ENCODE results near the gene CCN6.

Gene CCN6

GRCh38 chr6:112054555-112055190 is 769 bp downstream of the CCN6 start:
- H3K27me3 ChIP-seq (replicated peaks; ENCODE audit: control insufficient read depth, insufficient read depth, low read length): 0 out of 2 replicates have a peak, but pooled peaks cover 1% of the 10 kb centered on the region
- no peak for TF ChIP-seq CTCF (IDR thresholded peaks at IDR 0.05; ENCODE audit: insufficient read depth, low read length, poor library complexity, severe bottlenecking)
- DNase-seq (ENCODE audit: extremely low read depth, insufficient read length): no peak
- no peaks in the 10 kb centered on the region; the same call in 1 of the 2 replicates for H3K36me3 ChIP-seq (ENCODE audit: control insufficient read depth, insufficient read depth, low read length)
- H3K4me3 ChIP-seq (replicated peaks; ENCODE audit: low read depth, low read length): no peak overlapping the region

- Histone ChIP-seq H3K36me3 (ENCODE audit: control insufficient read depth, insufficient read depth, low read length) (no peaks in the 10 kb centered on the region), H3K27me3 (replicated peaks; ENCODE audit: control insufficient read depth, insufficient read depth, low read length) (no peaks in the 10 kb centered on the region), H3K4me3 (replicated peaks; ENCODE audit: low read depth, low read length) (no peak overlapping the region)
- no peak for DNase-seq (ENCODE audit: extremely low read depth, insufficient read length)
- no peak for TF ChIP-seq CTCF (IDR thresholded peaks at IDR 0.05; ENCODE audit: insufficient read depth, low read length, poor library complexity, severe bottlenecking)
These were observed 4.5 kb downstream of the CCN6 start for GRCh38 chr6:112058243-112059032.

- no peak for TF ChIP-seq CTCF (IDR thresholded peaks at IDR 0.05; ENCODE audit: insufficient read depth, low read length, poor library complexity, severe bottlenecking)
- DNase-seq (ENCODE audit: extremely low read depth, insufficient read length): no peak
These were observed 7.7 kb downstream of the CCN6 start for GRCh38 chr6:112061605-112062004.

GRCh38 chr6:112062966-112063365 is 9.1 kb downstream of the CCN6 start:
- no peak for DNase-seq (ENCODE audit: extremely low read depth, insufficient read length)
- H3K36me3 ChIP-seq (ENCODE audit: control insufficient read depth, insufficient read depth, low read length): no peaks in the 10 kb centered on the region
- H3K27me3 ChIP-seq (replicated peaks; ENCODE audit: control insufficient read depth, insufficient read depth, low read length): no peaks in the 10 kb centered on the region
- no peak overlapping the region for H3K4me3 ChIP-seq (replicated peaks; ENCODE audit: low read depth, low read length)
- no peak for TF ChIP-seq CTCF (IDR thresholded peaks at IDR 0.05; ENCODE audit: insufficient read depth, low read length, poor library complexity, severe bottlenecking)

More at GRCh38 chr6:112061605-112062004, 7.7 kb downstream of the CCN6 start:
- H3K4me3 ChIP-seq (replicated peaks; ENCODE audit: low read depth, low read length): no peak overlapping the region
- no peaks in the 10 kb centered on the region for H3K27me3 ChIP-seq (replicated peaks; ENCODE audit: control insufficient read depth, insufficient read depth, low read length)
- H3K36me3 ChIP-seq (ENCODE audit: control insufficient read depth, insufficient read depth, low read length): no peaks in the 10 kb centered on the region

GRCh38 chr6:112065426-112065986 is 11.6 kb downstream of the CCN6 start:
- DNase-seq (ENCODE audit: extremely low read depth, insufficient read length): no peak
- no peak for TF ChIP-seq CTCF (IDR thresholded peaks at IDR 0.05; ENCODE audit: insufficient read depth, low read length, poor library complexity, severe bottlenecking)
- H3K36me3 ChIP-seq (ENCODE audit: control insufficient read depth, insufficient read depth, low read length): no peaks in the 10 kb centered on the region
- no peaks in the 10 kb centered on the region for H3K27me3 ChIP-seq (replicated peaks; ENCODE audit: control insufficient read depth, insufficient read depth, low read length)
- no peak overlapping the region for H3K4me3 ChIP-seq (replicated peaks; ENCODE audit: low read depth, low read length)

Measured in GM06990 (cell line).